GM12878 (cell line): Measurements from ENCODE around the gene NAB1. TPM values are rescaled to one million over a fixed set of nuclear protein-coding genes. Genes with fewer than 3 reads are reported as not detected.
A peak's percentile ranks its signal among the peaks of the same experiment; 100 is the strongest.

Experiments used
- BHLHE40 ChIP-seq, 2 experiments: fragments of 450-650 bp in 1 of 2; IDR thresholded peaks; 2 replicates each; pipeline ENCODE4 v1.6.1; 2011 to 2017; ENCODE audit warnings: low read depth in 2 of 2, borderline replicate concordance in 1 of 2, improper control_type of control experiment in 1 of 2, low read length in 1 of 2, mild to moderate bottlenecking in 1 of 2
- CBX5 ChIP-seq: sonication (generic); IDR thresholded peaks from 2 replicates; pipeline ENCODE4 v1.6.1; 2016; ENCODE audit warnings: low read depth, moderate library complexity, mild to moderate bottlenecking, inconsistent platforms
- DPF2 ChIP-seq: fragments of 450-650 bp; IDR thresholded peaks from 2 replicates; pipeline ENCODE4 v1.6.1; 2017; ENCODE audit warnings: mild to moderate bottlenecking
- NFXL1 ChIP-seq: fragments of 450-650 bp; IDR thresholded peaks from 2 replicates; pipeline ENCODE4 v1.6.1; 2017; ENCODE audit warnings: antibody characterized with exemption, mild to moderate bottlenecking, borderline replicate concordance
- NR2C2 ChIP-seq: IDR thresholded peaks from 2 replicates; pipeline ENCODE4 v1.6.1; 2011; ENCODE audit warnings: borderline replicate concordance, low read depth; ENCODE audit not compliant: control insufficient read depth, insufficient read length
- PAX5 ChIP-seq: IDR thresholded peaks from 2 replicates; pipeline ENCODE4 v1.6.1; 2011; ENCODE audit warnings: low read depth, low read length, borderline replicate concordance
- PML ChIP-seq: IDR thresholded peaks from 2 replicates; pipeline ENCODE4 v1.6.1; 2012; ENCODE audit warnings: low read length, inconsistent platforms
- POLR2A ChIP-seq: IDR thresholded peaks from 2 replicates; pipeline ENCODE4 v1.6.1; 2011; ENCODE audit warnings: low read depth, mild to moderate bottlenecking, low read length
- POU2F2 ChIP-seq: IDR thresholded peaks from 3 replicates; pipeline ENCODE4 v1.6.1; 2011; ENCODE audit warnings: low read depth, mild to moderate bottlenecking, low read length, borderline replicate concordance
- SMC3 ChIP-seq: IDR thresholded peaks from 2 replicates; pipeline ENCODE4 v1.6.1; 2011; ENCODE audit warnings: low read length, improper control_type of control experiment, borderline replicate concordance
- ZNF274 ChIP-seq: IDR thresholded peaks from one replicate; pipeline ENCODE4 v1.8.0; 2011; ENCODE audit not compliant: insufficient read length, insufficient read depth
- polyA plus RNA-seq, 11 experiments: library from polyadenylated mRNA; depleted of rRNA in 4 of 11; unstranded in 6 of 11; stranded (reverse) in 5 of 11; fragments of >200 nt; fragmentation: Nextera tagmentation in 4 of 11; fragmentation: Illumina TruSeq in 1 of 11; extraction: Ambion mirVana in 4 of 11; extraction: Trizol in 1 of 11; gene quantifications; 1 replicate in 1 of 11; 2 replicates in 10 of 11; pipeline versions ENCODE4 v1.2.1 to v1.2.3, GENCODE V29; 2011 to 2016; ENCODE audit warnings: inconsistent platforms in 2 of 11, missing spikeins in 2 of 11, low read depth in 1 of 11
- total RNA-seq, 4 experiments: library from RNA; depleted of rRNA in 3 of 4; stranded (reverse); fragments of >200 nt in 3 of 4; fragmentation: Illumina TruSeq in 1 of 4; extraction: Trizol in 1 of 4; gene quantifications; 2 replicates each; pipeline versions ENCODE4 v1.2.1 to v1.2.3, GENCODE V29; 2013 to 2021
- TF ChIP-seq, protein P1 (sequence below): fragments of 450-650 bp; IDR thresholded peaks from 2 replicates; pipeline ENCODE4 v1.6.1; 2014; ENCODE audit warnings: mild to moderate bottlenecking
- TF ChIP-seq, protein P2 (sequence below): fragments of 450-650 bp; IDR thresholded peaks from 2 replicates; pipeline ENCODE4 v1.6.1; 2017; ENCODE audit warnings: mild to moderate bottlenecking, low read depth, inconsistent platforms; ENCODE audit not compliant: poor library complexity, severe bottlenecking
- TF ChIP-seq, protein P3 (sequence below): IDR thresholded peaks from 2 replicates; pipeline ENCODE4 v1.6.1; 2011; ENCODE audit warnings: mild to moderate bottlenecking, low read depth, low read length, moderate library complexity; ENCODE audit not compliant: insufficient replicate concordance
- TF ChIP-seq, protein P4 (sequence below): fragments of 450-650 bp; IDR thresholded peaks from 2 replicates; pipeline ENCODE4 v1.6.1; 2017; ENCODE audit warnings: low read depth, mild to moderate bottlenecking, moderate library complexity
- TF ChIP-seq, protein P5 (sequence below): IDR thresholded peaks from 2 replicates; pipeline ENCODE4 v1.6.1; 2012; ENCODE audit warnings: low read depth, low read length, improper control_type of control experiment
- TF ChIP-seq, protein P6 (sequence below): fragments of 450-650 bp; IDR thresholded peaks from 2 replicates; pipeline ENCODE4 v1.6.1; 2017; ENCODE audit warnings: borderline replicate concordance

NAB1 gene
- total and polyA plus RNA-seq, 10 of the 15 experiments (the other 5 are each of a cell fraction or from before 2014, with no cell fraction given) = 4.5 to 39.6 (median 23.0) TPM

DNA sequence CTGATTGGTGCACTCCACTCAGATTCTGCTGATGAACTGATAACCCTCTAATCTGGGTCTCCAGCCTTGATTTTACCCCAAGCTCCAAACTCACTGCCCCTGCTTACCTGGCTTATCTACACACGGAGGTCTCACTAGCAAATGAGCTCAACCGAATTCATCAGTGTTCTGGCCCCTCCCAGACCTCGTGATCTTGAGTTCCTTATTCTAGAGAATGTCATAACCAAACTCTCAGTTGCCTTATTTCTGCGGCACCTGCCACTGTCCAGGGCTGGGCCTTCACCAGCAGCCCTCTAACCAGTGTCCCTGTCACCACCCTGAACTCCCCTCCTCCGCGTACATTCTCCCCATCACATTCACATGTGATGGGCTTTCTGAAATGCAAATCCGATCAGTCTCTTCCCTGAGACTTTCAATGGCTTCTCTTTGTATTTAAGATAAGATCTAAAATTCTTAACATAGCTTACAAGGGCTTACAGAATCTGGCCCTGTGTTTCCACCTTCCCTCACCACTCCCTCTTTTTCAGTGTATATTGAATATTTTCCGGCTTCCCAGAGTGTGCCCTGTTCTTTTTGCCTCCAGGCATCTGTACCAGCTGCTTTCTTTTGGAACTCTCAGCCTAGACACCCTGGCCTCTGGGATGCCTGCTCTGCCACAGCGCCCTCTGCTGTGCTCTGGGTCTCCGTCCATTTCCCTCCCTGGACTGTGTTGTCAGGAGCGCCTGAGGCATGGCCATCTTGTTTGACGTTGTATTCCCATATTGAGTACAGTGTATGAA lies 31.1 kb downstream of the NAB1 start (continued):
- TF ChIP-seq, protein P1, sequence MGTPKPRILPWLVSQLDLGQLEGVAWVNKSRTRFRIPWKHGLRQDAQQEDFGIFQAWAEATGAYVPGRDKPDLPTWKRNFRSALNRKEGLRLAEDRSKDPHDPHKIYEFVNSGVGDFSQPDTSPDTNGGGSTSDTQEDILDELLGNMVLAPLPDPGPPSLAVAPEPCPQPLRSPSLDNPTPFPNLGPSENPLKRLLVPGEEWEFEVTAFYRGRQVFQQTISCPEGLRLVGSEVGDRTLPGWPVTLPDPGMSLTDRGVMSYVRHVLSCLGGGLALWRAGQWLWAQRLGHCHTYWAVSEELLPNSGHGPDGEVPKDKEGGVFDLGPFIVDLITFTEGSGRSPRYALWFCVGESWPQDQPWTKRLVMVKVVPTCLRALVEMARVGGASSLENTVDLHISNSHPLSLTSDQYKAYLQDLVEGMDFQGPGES = no peak
- TF ChIP-seq, protein P2, sequence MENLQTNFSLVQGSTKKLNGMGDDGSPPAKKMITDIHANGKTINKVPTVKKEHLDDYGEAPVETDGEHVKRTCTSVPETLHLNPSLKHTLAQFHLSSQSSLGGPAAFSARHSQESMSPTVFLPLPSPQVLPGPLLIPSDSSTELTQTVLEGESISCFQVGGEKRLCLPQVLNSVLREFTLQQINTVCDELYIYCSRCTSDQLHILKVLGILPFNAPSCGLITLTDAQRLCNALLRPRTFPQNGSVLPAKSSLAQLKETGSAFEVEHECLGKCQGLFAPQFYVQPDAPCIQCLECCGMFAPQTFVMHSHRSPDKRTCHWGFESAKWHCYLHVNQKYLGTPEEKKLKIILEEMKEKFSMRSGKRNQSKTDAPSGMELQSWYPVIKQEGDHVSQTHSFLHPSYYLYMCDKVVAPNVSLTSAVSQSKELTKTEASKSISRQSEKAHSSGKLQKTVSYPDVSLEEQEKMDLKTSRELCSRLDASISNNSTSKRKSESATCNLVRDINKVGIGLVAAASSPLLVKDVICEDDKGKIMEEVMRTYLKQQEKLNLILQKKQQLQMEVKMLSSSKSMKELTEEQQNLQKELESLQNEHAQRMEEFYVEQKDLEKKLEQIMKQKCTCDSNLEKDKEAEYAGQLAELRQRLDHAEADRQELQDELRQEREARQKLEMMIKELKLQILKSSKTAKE = no peak
- TF ChIP-seq NFXL1 = no peak
- TF ChIP-seq, protein P3, sequence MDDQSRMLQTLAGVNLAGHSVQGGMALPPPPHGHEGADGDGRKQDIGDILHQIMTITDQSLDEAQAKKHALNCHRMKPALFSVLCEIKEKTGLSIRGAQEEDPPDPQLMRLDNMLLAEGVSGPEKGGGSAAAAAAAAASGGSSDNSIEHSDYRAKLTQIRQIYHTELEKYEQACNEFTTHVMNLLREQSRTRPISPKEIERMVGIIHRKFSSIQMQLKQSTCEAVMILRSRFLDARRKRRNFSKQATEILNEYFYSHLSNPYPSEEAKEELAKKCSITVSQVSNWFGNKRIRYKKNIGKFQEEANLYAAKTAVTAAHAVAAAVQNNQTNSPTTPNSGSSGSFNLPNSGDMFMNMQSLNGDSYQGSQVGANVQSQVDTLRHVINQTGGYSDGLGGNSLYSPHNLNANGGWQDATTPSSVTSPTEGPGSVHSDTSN = no peak
- no peak for TF ChIP-seq ZNF274
- TF ChIP-seq POU2F2 = peak; percentile 60; the same call in 1 of the 3 replicates
- peak; percentile 86 for TF ChIP-seq POLR2A
- TF ChIP-seq BHLHE40 (IDR thresholded peaks at IDR 0.05; ENCODE audit: borderline replicate concordance in 1 of 2, low read depth in 2 of 2, low read length in 1 of 2) = peak; percentile 75 to 80
- TF ChIP-seq, protein P4, sequence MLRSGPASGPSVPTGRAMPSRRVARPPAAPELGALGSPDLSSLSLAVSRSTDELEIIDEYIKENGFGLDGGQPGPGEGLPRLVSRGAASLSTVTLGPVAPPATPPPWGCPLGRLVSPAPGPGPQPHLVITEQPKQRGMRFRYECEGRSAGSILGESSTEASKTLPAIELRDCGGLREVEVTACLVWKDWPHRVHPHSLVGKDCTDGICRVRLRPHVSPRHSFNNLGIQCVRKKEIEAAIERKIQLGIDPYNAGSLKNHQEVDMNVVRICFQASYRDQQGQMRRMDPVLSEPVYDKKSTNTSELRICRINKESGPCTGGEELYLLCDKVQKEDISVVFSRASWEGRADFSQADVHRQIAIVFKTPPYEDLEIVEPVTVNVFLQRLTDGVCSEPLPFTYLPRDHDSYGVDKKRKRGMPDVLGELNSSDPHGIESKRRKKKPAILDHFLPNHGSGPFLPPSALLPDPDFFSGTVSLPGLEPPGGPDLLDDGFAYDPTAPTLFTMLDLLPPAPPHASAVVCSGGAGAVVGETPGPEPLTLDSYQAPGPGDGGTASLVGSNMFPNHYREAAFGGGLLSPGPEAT = no peak
- TF ChIP-seq PAX5 = peak; percentile 61; the same call in 1 of the 2 replicates
- peak; percentile 85; the same call in 1 of the 2 replicates for TF ChIP-seq PML
- peak; percentile 93 for TF ChIP-seq SMC3
- TF ChIP-seq, protein P5, sequence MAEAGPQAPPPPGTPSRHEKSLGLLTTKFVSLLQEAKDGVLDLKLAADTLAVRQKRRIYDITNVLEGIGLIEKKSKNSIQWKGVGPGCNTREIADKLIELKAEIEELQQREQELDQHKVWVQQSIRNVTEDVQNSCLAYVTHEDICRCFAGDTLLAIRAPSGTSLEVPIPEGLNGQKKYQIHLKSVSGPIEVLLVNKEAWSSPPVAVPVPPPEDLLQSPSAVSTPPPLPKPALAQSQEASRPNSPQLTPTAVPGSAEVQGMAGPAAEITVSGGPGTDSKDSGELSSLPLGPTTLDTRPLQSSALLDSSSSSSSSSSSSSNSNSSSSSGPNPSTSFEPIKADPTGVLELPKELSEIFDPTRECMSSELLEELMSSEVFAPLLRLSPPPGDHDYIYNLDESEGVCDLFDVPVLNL = no peak
- TF ChIP-seq NR2C2 = no peak
- TF ChIP-seq, protein P6, sequence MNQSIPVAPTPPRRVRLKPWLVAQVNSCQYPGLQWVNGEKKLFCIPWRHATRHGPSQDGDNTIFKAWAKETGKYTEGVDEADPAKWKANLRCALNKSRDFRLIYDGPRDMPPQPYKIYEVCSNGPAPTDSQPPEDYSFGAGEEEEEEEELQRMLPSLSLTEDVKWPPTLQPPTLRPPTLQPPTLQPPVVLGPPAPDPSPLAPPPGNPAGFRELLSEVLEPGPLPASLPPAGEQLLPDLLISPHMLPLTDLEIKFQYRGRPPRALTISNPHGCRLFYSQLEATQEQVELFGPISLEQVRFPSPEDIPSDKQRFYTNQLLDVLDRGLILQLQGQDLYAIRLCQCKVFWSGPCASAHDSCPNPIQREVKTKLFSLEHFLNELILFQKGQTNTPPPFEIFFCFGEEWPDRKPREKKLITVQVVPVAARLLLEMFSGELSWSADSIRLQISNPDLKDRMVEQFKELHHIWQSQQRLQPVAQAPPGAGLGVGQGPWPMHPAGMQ = no peak
- TF ChIP-seq CBX5 = peak; percentile 83; the same call in 1 of the 2 replicates
- no peak for TF ChIP-seq DPF2
